ENCODE data around the gene KRTAP13-2. TPM values are rescaled to one million over a fixed set of nuclear protein-coding genes. Genes with fewer than 3 reads are reported as not detected.

Gene KRTAP13-2
- polyA plus RNA-seq, 1 of the 3 experiments (the other 2 are of a cell fraction), result not detected

DNA sequence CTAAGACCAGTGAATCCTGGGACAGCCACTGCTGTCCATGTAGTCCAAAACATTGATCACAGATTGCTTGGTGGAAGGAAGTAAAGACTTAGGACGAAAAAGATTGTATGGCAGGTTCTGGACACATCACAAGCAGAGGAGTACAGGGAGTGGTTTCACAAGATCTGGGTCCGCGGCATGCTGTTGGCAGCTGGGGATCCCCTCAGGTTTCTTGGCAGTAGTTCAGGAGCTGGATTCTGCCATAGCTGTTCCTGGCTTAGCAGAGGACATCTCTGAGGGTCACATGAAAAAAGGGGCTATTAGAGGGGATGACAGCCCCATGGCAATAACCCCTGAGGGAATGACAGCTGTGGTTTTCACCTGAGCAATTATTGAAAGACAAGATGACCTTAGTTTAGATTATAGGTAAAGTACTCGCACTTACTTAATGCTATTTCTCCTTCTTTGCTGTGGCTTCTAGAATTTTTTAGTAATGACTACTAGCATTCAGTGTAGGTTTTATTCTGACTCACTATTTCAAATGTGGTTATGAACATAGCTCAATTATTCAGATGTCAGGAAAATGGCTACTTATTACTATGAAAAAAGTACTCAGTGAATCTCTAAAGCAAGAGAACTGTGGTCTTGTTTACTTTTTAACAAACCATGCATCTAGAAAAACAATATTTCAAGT lies 42.7 kb downstream of the KRTAP13-2 start:
- Histone ChIP-seq H3K79me2 (ENCODE audit: insufficient read depth) (no peaks in the 10 kb centered on the region), H3K9me3 (no peaks in the 10 kb centered on the region), H3K36me3 (replicated peaks in 1 of 2; ENCODE audit: control insufficient read depth in 1 of 2, insufficient read depth in 2 of 2, low read length in 1 of 2) (no peaks in the 10 kb centered on the region), H3K9me2 (no peaks in the 10 kb centered on the region), H3K4me1 (ENCODE audit: control insufficient read depth in 1 of 2, insufficient read depth in 2 of 2, low read depth in 1 of 2, low read length in 1 of 2) (no peaks in the 10 kb centered on the region), H3K27me3 (ENCODE audit: insufficient read depth) (no peaks in the 10 kb centered on the region), H4K20me1 (ENCODE audit: insufficient read depth) (no peaks in the 10 kb centered on the region), H3K4me3 (ENCODE audit: low read depth in 2 of 2, low read length in 1 of 2) (no peak overlapping the region), H3F3A (replicated peaks; ENCODE audit: insufficient read depth) (no peaks in the 10 kb centered on the region), H3K27ac (ENCODE audit: low read depth in 2 of 2, low read length in 1 of 2) (no peak overlapping the region), H3K9ac (no peak overlapping the region), H3K4me2 (no peak overlapping the region), H2AFZ (ENCODE audit: low read depth) (no peak overlapping the region)
- TF ChIP-seq RXRA (IDR thresholded peaks at IDR 0.05; ENCODE audit: borderline replicate concordance, low read depth) (no peak), GATA2 (CRISPR knock-in tag; IDR thresholded peaks at IDR 0.05) (no peak), EP300 (IDR thresholded peaks at IDR 0.05; ENCODE audit: borderline replicate concordance in 1 of 2, low read depth in 1 of 2, low read length in 1 of 2) (no peak), FOSL2 (IDR thresholded peaks at IDR 0.05; ENCODE audit: borderline replicate concordance, low read depth) (no peak), CHD2 (IDR thresholded peaks at IDR 0.05; ENCODE audit: low read length, partially characterized antibody) (no peak), POLR2AphosphoS5 (IDR thresholded peaks at IDR 0.05; ENCODE audit: low read depth, low read length) (no peak), TEAD4 (IDR thresholded peaks at IDR 0.05; ENCODE audit: borderline replicate concordance, insufficient read depth) (no peak), NFIC (IDR thresholded peaks at IDR 0.05; ENCODE audit: borderline replicate concordance) (no peak), RCOR1 (IDR thresholded peaks at IDR 0.05; ENCODE audit: low read length) (no peak), FOXM1 (IDR thresholded peaks at IDR 0.05; ENCODE audit: low read depth) (no peak)
- TF ChIP-seq, protein P1, sequence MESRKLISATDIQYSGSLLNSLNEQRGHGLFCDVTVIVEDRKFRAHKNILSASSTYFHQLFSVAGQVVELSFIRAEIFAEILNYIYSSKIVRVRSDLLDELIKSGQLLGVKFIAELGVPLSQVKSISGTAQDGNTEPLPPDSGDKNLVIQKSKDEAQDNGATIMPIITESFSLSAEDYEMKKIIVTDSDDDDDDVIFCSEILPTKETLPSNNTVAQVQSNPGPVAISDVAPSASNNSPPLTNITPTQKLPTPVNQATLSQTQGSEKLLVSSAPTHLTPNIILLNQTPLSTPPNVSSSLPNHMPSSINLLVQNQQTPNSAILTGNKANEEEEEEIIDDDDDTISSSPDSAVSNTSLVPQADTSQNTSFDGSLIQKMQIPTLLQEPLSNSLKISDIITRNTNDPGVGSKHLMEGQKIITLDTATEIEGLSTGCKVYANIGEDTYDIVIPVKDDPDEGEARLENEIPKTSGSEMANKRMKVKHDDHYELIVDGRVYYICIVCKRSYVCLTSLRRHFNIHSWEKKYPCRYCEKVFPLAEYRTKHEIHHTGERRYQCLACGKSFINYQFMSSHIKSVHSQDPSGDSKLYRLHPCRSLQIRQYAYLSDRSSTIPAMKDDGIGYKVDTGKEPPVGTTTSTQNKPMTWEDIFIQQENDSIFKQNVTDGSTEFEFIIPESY (IDR thresholded peaks at IDR 0.05; ENCODE audit: borderline replicate concordance, low read depth), result no peak
- TF ChIP-seq, protein P2, sequence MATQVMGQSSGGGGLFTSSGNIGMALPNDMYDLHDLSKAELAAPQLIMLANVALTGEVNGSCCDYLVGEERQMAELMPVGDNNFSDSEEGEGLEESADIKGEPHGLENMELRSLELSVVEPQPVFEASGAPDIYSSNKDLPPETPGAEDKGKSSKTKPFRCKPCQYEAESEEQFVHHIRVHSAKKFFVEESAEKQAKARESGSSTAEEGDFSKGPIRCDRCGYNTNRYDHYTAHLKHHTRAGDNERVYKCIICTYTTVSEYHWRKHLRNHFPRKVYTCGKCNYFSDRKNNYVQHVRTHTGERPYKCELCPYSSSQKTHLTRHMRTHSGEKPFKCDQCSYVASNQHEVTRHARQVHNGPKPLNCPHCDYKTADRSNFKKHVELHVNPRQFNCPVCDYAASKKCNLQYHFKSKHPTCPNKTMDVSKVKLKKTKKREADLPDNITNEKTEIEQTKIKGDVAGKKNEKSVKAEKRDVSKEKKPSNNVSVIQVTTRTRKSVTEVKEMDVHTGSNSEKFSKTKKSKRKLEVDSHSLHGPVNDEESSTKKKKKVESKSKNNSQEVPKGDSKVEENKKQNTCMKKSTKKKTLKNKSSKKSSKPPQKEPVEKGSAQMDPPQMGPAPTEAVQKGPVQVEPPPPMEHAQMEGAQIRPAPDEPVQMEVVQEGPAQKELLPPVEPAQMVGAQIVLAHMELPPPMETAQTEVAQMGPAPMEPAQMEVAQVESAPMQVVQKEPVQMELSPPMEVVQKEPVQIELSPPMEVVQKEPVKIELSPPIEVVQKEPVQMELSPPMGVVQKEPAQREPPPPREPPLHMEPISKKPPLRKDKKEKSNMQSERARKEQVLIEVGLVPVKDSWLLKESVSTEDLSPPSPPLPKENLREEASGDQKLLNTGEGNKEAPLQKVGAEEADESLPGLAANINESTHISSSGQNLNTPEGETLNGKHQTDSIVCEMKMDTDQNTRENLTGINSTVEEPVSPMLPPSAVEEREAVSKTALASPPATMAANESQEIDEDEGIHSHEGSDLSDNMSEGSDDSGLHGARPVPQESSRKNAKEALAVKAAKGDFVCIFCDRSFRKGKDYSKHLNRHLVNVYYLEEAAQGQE (IDR thresholded peaks at IDR 0.05; ENCODE audit: low read depth, low read length), result no peak
- TF ChIP-seq, protein P3, sequence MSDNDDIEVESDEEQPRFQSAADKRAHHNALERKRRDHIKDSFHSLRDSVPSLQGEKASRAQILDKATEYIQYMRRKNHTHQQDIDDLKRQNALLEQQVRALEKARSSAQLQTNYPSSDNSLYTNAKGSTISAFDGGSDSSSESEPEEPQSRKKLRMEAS (IDR thresholded peaks at IDR 0.05; ENCODE audit: low read depth), result no peak
- TF ChIP-seq, protein P4, sequence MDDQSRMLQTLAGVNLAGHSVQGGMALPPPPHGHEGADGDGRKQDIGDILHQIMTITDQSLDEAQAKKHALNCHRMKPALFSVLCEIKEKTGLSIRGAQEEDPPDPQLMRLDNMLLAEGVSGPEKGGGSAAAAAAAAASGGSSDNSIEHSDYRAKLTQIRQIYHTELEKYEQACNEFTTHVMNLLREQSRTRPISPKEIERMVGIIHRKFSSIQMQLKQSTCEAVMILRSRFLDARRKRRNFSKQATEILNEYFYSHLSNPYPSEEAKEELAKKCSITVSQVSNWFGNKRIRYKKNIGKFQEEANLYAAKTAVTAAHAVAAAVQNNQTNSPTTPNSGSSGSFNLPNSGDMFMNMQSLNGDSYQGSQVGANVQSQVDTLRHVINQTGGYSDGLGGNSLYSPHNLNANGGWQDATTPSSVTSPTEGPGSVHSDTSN (IDR thresholded peaks at IDR 0.05), result no peak
- TF ChIP-seq, protein P5, sequence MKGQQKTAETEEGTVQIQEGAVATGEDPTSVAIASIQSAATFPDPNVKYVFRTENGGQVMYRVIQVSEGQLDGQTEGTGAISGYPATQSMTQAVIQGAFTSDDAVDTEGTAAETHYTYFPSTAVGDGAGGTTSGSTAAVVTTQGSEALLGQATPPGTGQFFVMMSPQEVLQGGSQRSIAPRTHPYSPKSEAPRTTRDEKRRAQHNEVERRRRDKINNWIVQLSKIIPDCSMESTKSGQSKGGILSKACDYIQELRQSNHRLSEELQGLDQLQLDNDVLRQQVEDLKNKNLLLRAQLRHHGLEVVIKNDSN (IDR thresholded peaks at IDR 0.05; ENCODE audit: borderline replicate concordance, low read depth), result no peak
- ChIA-PET CTCF (interaction anchor here (1.1 kb wide), 1 partner anchor 12 kb away, joined by 7 read pairs; no protein-coding TSS in a partner anchor), POLR2A (no interaction called here)
- no peak for DNase-seq
- WGBS (ENCODE audit: low lambda C conversion rate), result 0% methylated on average over 4 of the region's 4 CpGs
